RWPE2 (cell line): ENCODE measurements around the gene TMEM163.

Experiments
- ATAC-seq: fragments of 200-7000 bp; cut with Tn5 transposase; 3 replicates; pipeline ENCODE4 v1.9.1; 2021; ENCODE audit warnings: low read depth
- DNase-seq: peaks from one replicate; pipeline ENCODE4 v3.0.0-alpha.2; 2020; ENCODE audit warnings: low spot score
- H3K27ac ChIP-seq: fragments of 450-650 bp; 2 replicates; pipeline ENCODE4 v1.5.1; 2017; ENCODE audit warnings: mild to moderate bottlenecking; ENCODE audit not compliant: poor library complexity, severe bottlenecking
- H3K27me3 ChIP-seq: fragments of 250-450 bp; sonication (Bioruptor Pico); 2 replicates; pipeline ENCODE4 v1.5.1; 2021; ENCODE audit warnings: mild to moderate bottlenecking, moderate library complexity; ENCODE audit not compliant: insufficient read depth, poor library complexity, severe bottlenecking
- H3K36me3 ChIP-seq: fragments of 250-450 bp; sonication (Bioruptor Pico); 2 replicates; pipeline ENCODE4 v1.5.1; 2020; ENCODE audit warnings: low read depth, mild to moderate bottlenecking, moderate library complexity
- H3K4me1 ChIP-seq: fragments of 250-450 bp; sonication (Bioruptor Pico); 2 replicates; pipeline ENCODE4 v1.5.1; 2021; ENCODE audit warnings: mild to moderate bottlenecking, moderate library complexity; ENCODE audit not compliant: insufficient read depth, poor library complexity, severe bottlenecking
- H3K4me3 ChIP-seq: fragments of 250-450 bp; sonication (Bioruptor Pico); 2 replicates; pipeline ENCODE4 v1.5.1; 2021; ENCODE audit warnings: mild to moderate bottlenecking, moderate library complexity; ENCODE audit not compliant: severe bottlenecking
- H3K9me3 ChIP-seq: fragments of 250-450 bp; sonication (Bioruptor Pico); 2 replicates; pipeline ENCODE4 v1.5.1; 2021; ENCODE audit warnings: mild to moderate bottlenecking, moderate library complexity; ENCODE audit not compliant: severe bottlenecking
- TF ChIP-seq, protein P1 (sequence below): fragments of 450-650 bp; IDR thresholded peaks from one replicate; pipeline ENCODE4 v1.5.1; 2017; ENCODE audit warnings: mild to moderate bottlenecking, moderate library complexity; ENCODE audit not compliant: poor library complexity, severe bottlenecking

The TMEM163 gene

DNA sequence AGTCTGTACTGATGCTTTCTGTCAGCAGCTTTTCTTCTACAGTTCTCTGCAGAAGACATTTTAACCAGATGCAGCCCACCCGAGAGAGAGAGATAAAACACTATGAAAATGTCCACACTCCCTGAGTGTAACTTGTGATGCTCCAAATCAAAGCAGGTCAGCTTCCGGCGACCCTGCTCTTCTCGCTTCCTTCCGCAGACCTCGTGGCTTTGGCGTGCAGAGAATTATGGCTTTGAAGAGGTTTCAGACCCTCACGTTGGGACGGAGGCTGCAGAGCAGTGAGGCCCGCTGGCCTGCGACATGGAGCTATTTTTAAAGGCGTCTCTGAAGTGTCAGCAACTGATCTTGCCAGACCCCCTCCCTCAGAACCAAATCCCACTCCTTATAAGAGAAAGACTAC is 41.8 kb downstream of the TMEM163 start:
- DNase-seq: no peak
- Histone ChIP-seq H3K4me1 (no peaks in the 10 kb centered on the region), H3K36me3 (no peaks in the 10 kb centered on the region), H3K9me3 (no peaks in the 10 kb centered on the region), H3K27me3 (peaks cover 4% of the 10 kb centered on the region), H3K27ac (no peak overlapping the region), H3K4me3 (no peak overlapping the region)
- ATAC-seq: no peak
- TF ChIP-seq, protein P1, sequence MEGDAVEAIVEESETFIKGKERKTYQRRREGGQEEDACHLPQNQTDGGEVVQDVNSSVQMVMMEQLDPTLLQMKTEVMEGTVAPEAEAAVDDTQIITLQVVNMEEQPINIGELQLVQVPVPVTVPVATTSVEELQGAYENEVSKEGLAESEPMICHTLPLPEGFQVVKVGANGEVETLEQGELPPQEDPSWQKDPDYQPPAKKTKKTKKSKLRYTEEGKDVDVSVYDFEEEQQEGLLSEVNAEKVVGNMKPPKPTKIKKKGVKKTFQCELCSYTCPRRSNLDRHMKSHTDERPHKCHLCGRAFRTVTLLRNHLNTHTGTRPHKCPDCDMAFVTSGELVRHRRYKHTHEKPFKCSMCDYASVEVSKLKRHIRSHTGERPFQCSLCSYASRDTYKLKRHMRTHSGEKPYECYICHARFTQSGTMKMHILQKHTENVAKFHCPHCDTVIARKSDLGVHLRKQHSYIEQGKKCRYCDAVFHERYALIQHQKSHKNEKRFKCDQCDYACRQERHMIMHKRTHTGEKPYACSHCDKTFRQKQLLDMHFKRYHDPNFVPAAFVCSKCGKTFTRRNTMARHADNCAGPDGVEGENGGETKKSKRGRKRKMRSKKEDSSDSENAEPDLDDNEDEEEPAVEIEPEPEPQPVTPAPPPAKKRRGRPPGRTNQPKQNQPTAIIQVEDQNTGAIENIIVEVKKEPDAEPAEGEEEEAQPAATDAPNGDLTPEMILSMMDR: no peak

DNA sequence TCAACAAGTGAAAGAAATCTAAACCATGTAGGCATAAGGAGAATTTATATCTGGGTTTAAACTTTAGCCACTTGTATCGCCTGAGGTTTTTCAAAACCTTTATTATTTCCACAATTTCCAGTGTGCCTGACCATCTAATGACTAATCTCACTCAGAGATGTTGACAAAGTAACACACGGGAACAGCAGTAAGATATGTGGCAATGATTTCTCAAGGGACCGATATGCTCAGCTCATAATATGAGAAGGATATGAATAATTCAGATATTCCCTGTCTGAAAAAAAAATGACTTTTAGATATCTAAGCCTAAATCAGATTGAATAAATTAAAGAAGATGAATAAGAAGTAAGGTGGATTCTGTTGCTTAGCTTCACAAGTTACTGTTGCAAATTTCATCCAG is 43.5 kb downstream of the TMEM163 start:
- H3K4me1 ChIP-seq: no peaks in the 10 kb centered on the region
- no peak overlapping the region for H3K4me3 ChIP-seq
- DNase-seq (no peak), ATAC-seq (no peak)
- no peak overlapping the region for H3K27ac ChIP-seq
- no peaks in the 10 kb centered on the region for H3K36me3 ChIP-seq
- H3K27me3 ChIP-seq: peaks cover 4% of the 10 kb centered on the region
- H3K9me3 ChIP-seq: no peaks in the 10 kb centered on the region
- TF ChIP-seq, protein P1: no peak

DNA sequence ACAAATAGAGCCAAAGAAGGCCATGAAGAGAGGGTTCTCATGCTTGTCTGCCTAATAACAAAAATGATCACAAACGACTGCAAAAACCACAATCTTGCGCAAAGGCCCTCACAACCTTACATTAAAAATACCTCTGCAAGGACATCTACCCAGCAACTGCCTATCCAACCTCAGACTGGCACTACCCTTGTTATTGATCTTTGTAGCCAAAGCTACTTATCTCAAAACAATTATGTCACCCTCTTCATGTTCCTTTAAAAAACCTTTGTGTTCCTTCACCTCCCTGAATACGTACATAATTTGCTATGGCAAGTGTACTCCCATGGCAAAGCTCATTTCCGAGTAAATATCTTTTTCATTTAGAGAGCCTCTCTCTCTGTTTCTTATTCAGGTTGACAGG is 44.1 kb downstream of the TMEM163 start:
- no peak for ATAC-seq
- Histone ChIP-seq H3K4me3 (no peak overlapping the region), H3K27ac (no peak overlapping the region), H3K9me3 (no peaks in the 10 kb centered on the region), H3K4me1 (no peaks in the 10 kb centered on the region), H3K36me3 (no peaks in the 10 kb centered on the region), H3K27me3 (peaks cover 4% of the 10 kb centered on the region)
- DNase-seq: no peak
- TF ChIP-seq, protein P1: no peak

GRCh38 chr2:134671513-134671912 is 47.3 kb downstream of the TMEM163 start:
- Histone ChIP-seq H3K4me3 (no peak overlapping the region), H3K27me3 (peaks cover 4% of the 10 kb centered on the region), H3K27ac (no peak overlapping the region), H3K4me1 (no peaks in the 10 kb centered on the region), H3K36me3 (no peaks in the 10 kb centered on the region), H3K9me3 (no peaks in the 10 kb centered on the region)
- ATAC-seq (no peak), DNase-seq (no peak)
- TF ChIP-seq, protein P1: no peak

GRCh38 chr2:134670955-134671354 is 47.8 kb downstream of the TMEM163 start:
- Histone ChIP-seq H3K36me3 (no peaks in the 10 kb centered on the region), H3K9me3 (no peaks in the 10 kb centered on the region), H3K27ac (no peak overlapping the region), H3K27me3 (peaks cover 4% of the 10 kb centered on the region), H3K4me1 (no peaks in the 10 kb centered on the region), H3K4me3 (no peak overlapping the region)
- TF ChIP-seq, protein P1: no peak
- DNase-seq (no peak), ATAC-seq (no peak; the same call in 2 of the 3 replicates)
